GM12878 (cell line): ENCODE measurements around the gene WRAP73. TPM values are rescaled to one million over a fixed set of nuclear protein-coding genes. Genes with fewer than 3 reads are reported as not detected.

ENCODE experiments used
- ATAC-seq: fragments of 200-7000 bp; cut with Tn5 transposase; 3 replicates; pipeline ENCODE4 v1.9.1; 2020; ENCODE audit warnings: mild to moderate bottlenecking, moderate library complexity
- BruUV-seq: library from RNA; stranded (reverse); fragments of 400-500 nt; replicated peaks from 2 replicates; lab custom pipeline; 2021; lab: Mats Ljungman, UMichigan
- CTCF ChIA-PET: fragments of 300-600 bp; sonication (Branson Sonifier 250); formaldehyde crosslinking; extraction: SDS; loops from one replicate; lab custom pipeline; 2021; ENCODE audit warnings: inconsistent platforms; lab: Yijun Ruan, JAX
- POLR2A ChIA-PET: fragments of 350-600 bp; formaldehyde crosslinking; extraction: SDS; loops from one replicate; lab custom pipeline; 2021; ENCODE audit warnings: inconsistent platforms; lab: Charles Lee
- RAD21 ChIA-PET: fragments of 300-600 bp; sonication (Branson Sonifier 250); formaldehyde crosslinking; loops from one replicate; lab custom pipeline; 2023; ENCODE audit warnings: antibody characterized with exemption; ENCODE audit not compliant: unreplicated experiment; lab: Charles Lee
- SMC1A ChIA-PET: fragments of 300-600 bp; sonication (Branson Sonifier 250); formaldehyde crosslinking; loops from one replicate; lab custom pipeline; 2023; ENCODE audit not compliant: unreplicated experiment, uncharacterized antibody; lab: Charles Lee
- DNase-seq: peaks from one replicate; pipeline ENCODE4 v3.0.0-alpha.2; 2011; ENCODE audit warnings: low read depth, low spot score
- FAIRE-seq: peaks from 3 replicates; lab custom pipeline; 2011; peaks lifted over from hg19 to GRCh38; lab: Jason Lieb, UNC
- H2AFZ ChIP-seq: 2 replicates; pipeline ENCODE4 v1.6.0; 2011; ENCODE audit warnings: low read depth, low read length, control low read depth; ENCODE audit not compliant: control insufficient read depth
- H3K27ac ChIP-seq: 2 replicates; pipeline ENCODE4 v1.5.1; 2011; ENCODE audit warnings: control low read depth; ENCODE audit not compliant: control insufficient read depth, insufficient read depth
- H3K27me3 ChIP-seq, 2 experiments: replicated peaks in 1 of 2; 2 replicates each; pipeline versions ENCODE4 v1.6.0 to v1.6.1; 2011; ENCODE audit warnings: low read length in 1 of 2; ENCODE audit not compliant: control insufficient read depth in 2 of 2, insufficient read depth in 2 of 2
- H3K36me3 ChIP-seq, 2 experiments: 2 replicates each; pipeline ENCODE4 v1.5.1; 2011; ENCODE audit warnings: low read length in 1 of 2; ENCODE audit not compliant: control insufficient read depth in 2 of 2, insufficient read depth in 2 of 2
- H3K4me1 ChIP-seq: 2 replicates; pipeline ENCODE4 v1.6.1; 2011; ENCODE audit warnings: mild to moderate bottlenecking, low read length, moderate library complexity, mixed read lengths; ENCODE audit not compliant: control insufficient read depth, insufficient read depth
- H3K4me2 ChIP-seq: 2 replicates; pipeline ENCODE4 v1.6.0; 2011; ENCODE audit warnings: control low read depth; ENCODE audit not compliant: control insufficient read depth, insufficient read depth
- H3K4me3 ChIP-seq: fragments of 200-600 bp; sonication (generic); 2 replicates; pipeline ENCODE4 v1.5.1; 2016
- H3K79me2 ChIP-seq: 2 replicates; pipeline ENCODE4 v1.6.0; 2011; ENCODE audit warnings: low read length; ENCODE audit not compliant: control insufficient read depth, insufficient read depth
- H3K9ac ChIP-seq: 2 replicates; pipeline ENCODE4 v1.8.0; 2011; ENCODE audit warnings: low read length, control low read depth, mixed read lengths; ENCODE audit not compliant: control insufficient read depth, insufficient read depth
- H3K9me3 ChIP-seq: replicated peaks from 3 replicates; pipeline ENCODE4 v1.5.1; 2011; ENCODE audit warnings: mild to moderate bottlenecking, low read length; ENCODE audit not compliant: control insufficient read depth, insufficient read depth
- H4K20me1 ChIP-seq: 2 replicates; pipeline ENCODE4 v1.6.0; 2011; ENCODE audit not compliant: control insufficient read depth, insufficient read depth
- KDM1A ChIP-seq: fragments of 200-600 bp; sonication (generic); IDR thresholded peaks from 2 replicates; pipeline ENCODE4 v1.6.1; 2016; ENCODE audit warnings: borderline replicate concordance
- SMAD1 ChIP-seq: fragments of 450-650 bp; IDR thresholded peaks from 2 replicates; pipeline ENCODE4 v1.6.1; 2018; ENCODE audit warnings: mild to moderate bottlenecking, low read depth; ENCODE audit not compliant: partially characterized antibody
- WGBS: methylation state at CpG from one replicate; pipeline ENCODE4 v1.1.6; 2016; ENCODE audit warnings: low lambda C conversion rate; ENCODE audit not compliant: insufficient replicate concordance, insufficient coverage; ENCODE audit errors: missing lambda C conversion rate; 5-methylcytosine and 5-hydroxymethylcytosine counted together
- in situ Hi-C: fragments of 300-500 bp; cut with MboI; formaldehyde crosslinking; loops from 9 replicates; pipeline ENCODE4 v1.14.3; 2018; ENCODE audit warnings: mixed read lengths
- intact Hi-C: fragments of 100-400 bp; cut with micrococcal nuclease; formaldehyde crosslinking; loops from one replicate; pipeline ENCODE4 v1.14.2; 2022; ENCODE audit not compliant: unreplicated experiment
- polyA plus RNA-seq, 11 experiments: library from polyadenylated mRNA; depleted of rRNA in 4 of 11; unstranded in 6 of 11; stranded (reverse) in 5 of 11; fragments of >200 nt; fragmentation: Nextera tagmentation in 4 of 11; fragmentation: Illumina TruSeq in 1 of 11; extraction: Ambion mirVana in 4 of 11; extraction: Trizol in 1 of 11; gene quantifications; 1 replicate in 1 of 11; 2 replicates in 10 of 11; pipeline versions ENCODE4 v1.2.1 to v1.2.3, GENCODE V29; 2011 to 2016; ENCODE audit warnings: inconsistent platforms in 2 of 11, missing spikeins in 2 of 11, low read depth in 1 of 11
- total RNA-seq, 4 experiments: library from RNA; depleted of rRNA in 3 of 4; stranded (reverse); fragments of >200 nt in 3 of 4; fragmentation: Illumina TruSeq in 1 of 4; extraction: Trizol in 1 of 4; gene quantifications; 2 replicates each; pipeline versions ENCODE4 v1.2.1 to v1.2.3, GENCODE V29; 2013 to 2021
- TF ChIP-seq, protein P1 (sequence below): IDR thresholded peaks from 2 replicates; pipeline ENCODE4 v1.6.1; 2011; ENCODE audit warnings: mild to moderate bottlenecking, low read depth, low read length, moderate library complexity; ENCODE audit not compliant: insufficient replicate concordance
- TF ChIP-seq, protein P2 (sequence below): fragments of 450-650 bp; IDR thresholded peaks from 2 replicates; pipeline ENCODE4 v1.6.1; 2016; ENCODE audit warnings: mild to moderate bottlenecking
- TF ChIP-seq, protein P3 (sequence below): IDR thresholded peaks from 2 replicates; pipeline ENCODE4 v1.6.1; 2011; ENCODE audit warnings: borderline replicate concordance, low read depth, mild to moderate bottlenecking, moderate library complexity, low read length; ENCODE audit not compliant: insufficient read depth, poor library complexity, severe bottlenecking
- TF ChIP-seq, protein P4 (sequence below): IDR thresholded peaks from 2 replicates; pipeline ENCODE4 v1.6.1; 2011; ENCODE audit warnings: low read depth, low read length, improper control_type of control experiment, borderline replicate concordance
- TF ChIP-seq, protein P5 (sequence below): fragments of 450-650 bp; IDR thresholded peaks from 2 replicates; pipeline ENCODE4 v1.6.1; 2017; ENCODE audit warnings: mild to moderate bottlenecking

Gene WRAP73
- total and polyA plus RNA-seq, 10 of the 15 experiments (the other 5 are each of a cell fraction or from before 2014, with no cell fraction given) = 3.2 to 65.8 (median 48.0) TPM

DNA sequence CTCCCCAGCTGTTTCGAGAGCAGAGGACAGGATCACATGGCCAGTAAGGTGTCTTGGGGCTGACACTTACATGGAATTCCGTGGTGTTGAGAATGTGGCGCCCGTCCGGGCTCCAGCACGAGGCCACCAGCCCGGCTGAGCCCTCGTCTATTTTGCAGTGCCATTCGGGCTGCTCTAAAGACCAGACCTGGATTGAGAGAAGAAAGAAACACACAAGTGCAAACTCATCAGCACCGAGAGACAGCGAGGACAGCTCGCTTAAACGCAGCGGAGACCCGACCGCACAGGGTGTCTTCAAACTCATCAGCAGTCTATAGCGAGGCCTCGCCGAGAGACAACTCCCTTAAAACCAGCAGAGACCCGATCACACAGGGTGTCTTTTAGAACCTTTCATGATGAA lies 3.3 kb downstream of the WRAP73 start (continued):
- TF ChIP-seq, protein P1, sequence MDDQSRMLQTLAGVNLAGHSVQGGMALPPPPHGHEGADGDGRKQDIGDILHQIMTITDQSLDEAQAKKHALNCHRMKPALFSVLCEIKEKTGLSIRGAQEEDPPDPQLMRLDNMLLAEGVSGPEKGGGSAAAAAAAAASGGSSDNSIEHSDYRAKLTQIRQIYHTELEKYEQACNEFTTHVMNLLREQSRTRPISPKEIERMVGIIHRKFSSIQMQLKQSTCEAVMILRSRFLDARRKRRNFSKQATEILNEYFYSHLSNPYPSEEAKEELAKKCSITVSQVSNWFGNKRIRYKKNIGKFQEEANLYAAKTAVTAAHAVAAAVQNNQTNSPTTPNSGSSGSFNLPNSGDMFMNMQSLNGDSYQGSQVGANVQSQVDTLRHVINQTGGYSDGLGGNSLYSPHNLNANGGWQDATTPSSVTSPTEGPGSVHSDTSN = peak; percentile 64
- TF ChIP-seq, protein P2, sequence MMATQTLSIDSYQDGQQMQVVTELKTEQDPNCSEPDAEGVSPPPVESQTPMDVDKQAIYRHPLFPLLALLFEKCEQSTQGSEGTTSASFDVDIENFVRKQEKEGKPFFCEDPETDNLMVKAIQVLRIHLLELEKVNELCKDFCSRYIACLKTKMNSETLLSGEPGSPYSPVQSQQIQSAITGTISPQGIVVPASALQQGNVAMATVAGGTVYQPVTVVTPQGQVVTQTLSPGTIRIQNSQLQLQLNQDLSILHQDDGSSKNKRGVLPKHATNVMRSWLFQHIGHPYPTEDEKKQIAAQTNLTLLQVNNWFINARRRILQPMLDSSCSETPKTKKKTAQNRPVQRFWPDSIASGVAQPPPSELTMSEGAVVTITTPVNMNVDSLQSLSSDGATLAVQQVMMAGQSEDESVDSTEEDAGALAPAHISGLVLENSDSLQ = no peak
- no peak for TF ChIP-seq KDM1A
- TF ChIP-seq, protein P3, sequence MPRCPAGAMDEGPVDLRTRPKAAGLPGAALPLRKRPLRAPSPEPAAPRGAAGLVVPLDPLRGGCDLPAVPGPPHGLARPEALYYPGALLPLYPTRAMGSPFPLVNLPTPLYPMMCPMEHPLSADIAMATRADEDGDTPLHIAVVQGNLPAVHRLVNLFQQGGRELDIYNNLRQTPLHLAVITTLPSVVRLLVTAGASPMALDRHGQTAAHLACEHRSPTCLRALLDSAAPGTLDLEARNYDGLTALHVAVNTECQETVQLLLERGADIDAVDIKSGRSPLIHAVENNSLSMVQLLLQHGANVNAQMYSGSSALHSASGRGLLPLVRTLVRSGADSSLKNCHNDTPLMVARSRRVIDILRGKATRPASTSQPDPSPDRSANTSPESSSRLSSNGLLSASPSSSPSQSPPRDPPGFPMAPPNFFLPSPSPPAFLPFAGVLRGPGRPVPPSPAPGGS = peak; percentile 95

DNA sequence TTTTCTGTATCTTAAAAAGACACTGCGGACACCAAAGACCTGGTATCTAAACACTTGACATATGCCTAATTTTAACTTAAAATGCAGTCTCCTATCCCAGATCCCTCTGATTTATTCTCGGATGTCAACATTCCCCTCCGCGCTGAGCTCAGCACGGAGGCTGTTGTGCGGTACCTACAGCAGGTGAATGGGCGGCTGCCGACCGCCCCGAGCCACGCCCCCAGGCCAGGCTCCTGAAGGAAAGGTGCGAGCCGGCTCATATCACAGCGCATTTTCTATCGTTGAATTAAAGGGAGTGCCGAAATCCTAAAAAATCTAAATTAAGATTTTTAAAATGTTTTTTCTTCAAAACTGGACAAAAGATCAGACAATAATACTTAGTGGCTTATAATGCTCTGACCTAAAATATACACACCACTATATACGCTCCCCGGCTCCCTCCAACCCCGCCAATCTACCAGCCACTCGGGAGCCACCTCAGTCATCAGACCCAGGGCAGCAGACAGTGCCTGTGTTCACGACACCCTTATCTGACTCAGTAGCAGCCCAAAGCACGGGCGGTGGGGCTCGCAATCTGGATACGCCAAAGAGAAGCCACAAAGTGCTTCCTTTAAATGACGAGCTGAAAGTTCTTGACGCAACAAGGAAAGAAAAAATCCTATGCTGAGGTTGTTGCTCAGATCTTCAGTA lies 4.1 kb downstream of the WRAP73 start:
- H3K9ac ChIP-seq = no peak overlapping the region
- no peaks in the 10 kb centered on the region for H3K9me3 ChIP-seq
- H3K4me2 ChIP-seq = no peak overlapping the region
- RAD21 ChIA-PET = no interaction called here
- H3K4me1 ChIP-seq = peaks cover 8% of the 10 kb centered on the region
- no peak overlapping the region for H3K4me3 ChIP-seq
- no peak overlapping the region for H2AFZ ChIP-seq
- no peak for DNase-seq
- 97% methylated on average over 27 of the region's 27 CpGs for WGBS
- CTCF ChIA-PET = interaction anchor here (3.6 kb wide), 1 partner anchor 78 kb away, joined by 14 read pairs; no protein-coding TSS in a partner anchor
- peaks cover 1 to 20% of the 10 kb centered on the region in 2 experiments for H3K36me3 ChIP-seq
- POLR2A ChIA-PET = interaction anchor here (0.6 kb wide), 1 partner anchor 104 kb away, joined by 4 read pairs; no protein-coding TSS in a partner anchor
- no peaks in the 10 kb centered on the region for H3K27me3 ChIP-seq
- TF ChIP-seq, protein P4, sequence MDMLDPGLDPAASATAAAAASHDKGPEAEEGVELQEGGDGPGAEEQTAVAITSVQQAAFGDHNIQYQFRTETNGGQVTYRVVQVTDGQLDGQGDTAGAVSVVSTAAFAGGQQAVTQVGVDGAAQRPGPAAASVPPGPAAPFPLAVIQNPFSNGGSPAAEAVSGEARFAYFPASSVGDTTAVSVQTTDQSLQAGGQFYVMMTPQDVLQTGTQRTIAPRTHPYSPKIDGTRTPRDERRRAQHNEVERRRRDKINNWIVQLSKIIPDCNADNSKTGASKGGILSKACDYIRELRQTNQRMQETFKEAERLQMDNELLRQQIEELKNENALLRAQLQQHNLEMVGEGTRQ = no peak
- TF ChIP-seq SMAD1 = no peak
- TF ChIP-seq, protein P5, sequence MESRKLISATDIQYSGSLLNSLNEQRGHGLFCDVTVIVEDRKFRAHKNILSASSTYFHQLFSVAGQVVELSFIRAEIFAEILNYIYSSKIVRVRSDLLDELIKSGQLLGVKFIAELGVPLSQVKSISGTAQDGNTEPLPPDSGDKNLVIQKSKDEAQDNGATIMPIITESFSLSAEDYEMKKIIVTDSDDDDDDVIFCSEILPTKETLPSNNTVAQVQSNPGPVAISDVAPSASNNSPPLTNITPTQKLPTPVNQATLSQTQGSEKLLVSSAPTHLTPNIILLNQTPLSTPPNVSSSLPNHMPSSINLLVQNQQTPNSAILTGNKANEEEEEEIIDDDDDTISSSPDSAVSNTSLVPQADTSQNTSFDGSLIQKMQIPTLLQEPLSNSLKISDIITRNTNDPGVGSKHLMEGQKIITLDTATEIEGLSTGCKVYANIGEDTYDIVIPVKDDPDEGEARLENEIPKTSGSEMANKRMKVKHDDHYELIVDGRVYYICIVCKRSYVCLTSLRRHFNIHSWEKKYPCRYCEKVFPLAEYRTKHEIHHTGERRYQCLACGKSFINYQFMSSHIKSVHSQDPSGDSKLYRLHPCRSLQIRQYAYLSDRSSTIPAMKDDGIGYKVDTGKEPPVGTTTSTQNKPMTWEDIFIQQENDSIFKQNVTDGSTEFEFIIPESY = no peak
- no peak for FAIRE-seq
- in situ Hi-C loops = no loop called here
- H3K79me2 ChIP-seq = peaks cover 17% of the 10 kb centered on the region
- no peak overlapping the region for H3K27ac ChIP-seq
- SMC1A ChIA-PET = no interaction called here
- no peak for ATAC-seq
- intact Hi-C loops = no loop called here
- no TSS peak for BruUV-seq
- no peaks in the 10 kb centered on the region for H4K20me1 ChIP-seq
